HepG2 (cell line): ENCODE measurements around the gene SIK2. TPM values are rescaled to one million over a fixed set of nuclear protein-coding genes. Genes with fewer than 3 reads are reported as not detected.

ENCODE experiments used
- ARNT ChIP-seq: fragments of 450-650 bp; IDR thresholded peaks from 2 replicates; pipeline ENCODE4 v1.6.1; 2017
- CTCF ChIP-seq: sonication (generic); formaldehyde crosslinking; IDR thresholded peaks from 2 replicates; pipeline ENCODE4 v1.5.0; 2020; ENCODE audit warnings: mild to moderate bottlenecking, missing genetic modification reagents, moderate library complexity
- ESRRA ChIP-seq: sonication (generic); formaldehyde crosslinking; IDR thresholded peaks from 2 replicates; pipeline ENCODE4 v1.5.1; 2020; ENCODE audit warnings: mild to moderate bottlenecking, low read depth, missing genetic modification reagents
- GABPA ChIP-seq, 2 experiments: IDR thresholded peaks; 2 replicates each; pipeline ENCODE4 v1.6.1; 2011 to 2016; ENCODE audit warnings: low read depth in 2 of 2, low read length in 1 of 2, missing biosample characterization in 1 of 2, missing genetic modification characterization in 1 of 2
- ISL2 ChIP-seq: sonication (generic); formaldehyde crosslinking; IDR thresholded peaks from 2 replicates; pipeline ENCODE4 v1.5.0; 2020; ENCODE audit warnings: missing genetic modification reagents
- KLF6 ChIP-seq: IDR thresholded peaks from 2 replicates; pipeline ENCODE4 v1.8.0; 2016; ENCODE audit warnings: missing biosample characterization, missing genetic modification reagents
- NFYB ChIP-seq: sonication (generic); formaldehyde crosslinking; IDR thresholded peaks from 2 replicates; pipeline ENCODE4 v1.4.0; 2020; ENCODE audit warnings: missing genetic modification reagents
- SIX1 ChIP-seq: sonication (generic); formaldehyde crosslinking; IDR thresholded peaks from 2 replicates; pipeline ENCODE4 v1.4.0; 2020; ENCODE audit warnings: missing genetic modification reagents, borderline replicate concordance
- SNAI1 ChIP-seq: sonication (generic); formaldehyde crosslinking; IDR thresholded peaks from 2 replicates; pipeline ENCODE4 v1.5.0; 2020; ENCODE audit warnings: mild to moderate bottlenecking, missing genetic modification reagents, borderline replicate concordance
- SP1 ChIP-seq, 2 experiments: fragments of 450-650 bp in 1 of 2; sonication (generic) in 1 of 2; formaldehyde crosslinking in 1 of 2; IDR thresholded peaks; 2 replicates each; pipeline versions ENCODE4 v1.4.0 to v1.6.1; 2016 to 2020; ENCODE audit warnings: missing genetic modification reagents in 1 of 2
- TBX3 ChIP-seq: fragments of 450-650 bp; IDR thresholded peaks from 2 replicates; pipeline ENCODE4 v1.6.1; 2017; ENCODE audit warnings: antibody characterized with exemption, mild to moderate bottlenecking, inconsistent platforms, borderline replicate concordance
- ZBTB8A ChIP-seq: sonication (generic); formaldehyde crosslinking; IDR thresholded peaks from 2 replicates; pipeline ENCODE4 v1.4.0; 2020; ENCODE audit warnings: mild to moderate bottlenecking, low read depth, missing genetic modification reagents, borderline replicate concordance
- ZC3H13 ChIP-seq: sonication (generic); formaldehyde crosslinking; IDR thresholded peaks from 2 replicates; pipeline ENCODE4 v1.8.1; 2023; ENCODE audit warnings: mild to moderate bottlenecking, missing genetic modification reagents, moderate library complexity
- ZFP90 ChIP-seq: sonication (generic); formaldehyde crosslinking; IDR thresholded peaks from 2 replicates; pipeline ENCODE4 v1.8.0; 2022; ENCODE audit warnings: missing genetic modification reagents, mild to moderate bottlenecking, inconsistent platforms, borderline replicate concordance
- ZMYM4 ChIP-seq: sonication (generic); formaldehyde crosslinking; IDR thresholded peaks from 2 replicates; pipeline ENCODE4 v1.8.1; 2023; ENCODE audit warnings: mild to moderate bottlenecking, missing genetic modification reagents
- ZNF234 ChIP-seq: sonication (generic); formaldehyde crosslinking; conservative IDR thresholded peaks from 2 replicates; pipeline ENCODE4 v1.5.1; 2020; ENCODE audit warnings: mild to moderate bottlenecking, missing genetic modification reagents
- ZNF24 ChIP-seq: fragments of 450-650 bp; IDR thresholded peaks from 2 replicates; pipeline ENCODE4 v1.6.1; 2017; ENCODE audit warnings: antibody characterized with exemption, mild to moderate bottlenecking
- ZNF383 ChIP-seq: sonication (generic); formaldehyde crosslinking; IDR thresholded peaks from 2 replicates; pipeline ENCODE4 v1.4.0; 2020; ENCODE audit warnings: missing genetic modification reagents, mild to moderate bottlenecking, borderline replicate concordance
- ZNF513 ChIP-seq: sonication (generic); formaldehyde crosslinking; conservative IDR thresholded peaks from 2 replicates; pipeline ENCODE4 v1.5.0; 2020; ENCODE audit warnings: missing genetic modification reagents
- ZNF558 ChIP-seq: sonication (generic); formaldehyde crosslinking; IDR thresholded peaks from 2 replicates; pipeline ENCODE4 v1.9.0; 2022; ENCODE audit warnings: mild to moderate bottlenecking, missing genetic modification reagents, borderline replicate concordance
- ZNF570 ChIP-seq: sonication (generic); formaldehyde crosslinking; IDR thresholded peaks from 2 replicates; pipeline ENCODE4 v1.4.0; 2020; ENCODE audit warnings: mild to moderate bottlenecking, missing genetic modification reagents, borderline replicate concordance
- ZNF629 ChIP-seq: sonication (generic); formaldehyde crosslinking; conservative IDR thresholded peaks from 2 replicates; pipeline ENCODE4 v1.5.0; 2020; ENCODE audit warnings: missing genetic modification reagents
- ZNF784 ChIP-seq: sonication (generic); formaldehyde crosslinking; IDR thresholded peaks from 2 replicates; pipeline ENCODE4 v1.5.1; 2020; ENCODE audit warnings: missing genetic modification reagents, mild to moderate bottlenecking, borderline replicate concordance
- ZSCAN5A ChIP-seq: sonication (generic); formaldehyde crosslinking; IDR thresholded peaks from 2 replicates; pipeline ENCODE4 v1.8.0; 2022; ENCODE audit warnings: mild to moderate bottlenecking, missing genetic modification reagents, borderline replicate concordance
- polyA plus RNA-seq, 8 experiments: library from polyadenylated mRNA; depleted of rRNA in 3 of 8; stranded (reverse) in 7 of 8; unstranded in 1 of 8; fragments of >200 nt; fragmentation: Illumina TruSeq in 4 of 8; extraction: Trizol in 4 of 8; gene quantifications; 2 replicates each; pipeline versions ENCODE4 v1.2.1 to v1.2.3, GENCODE V29; 2011 to 2016; ENCODE audit warnings: low read depth in 4 of 8, missing spikeins in 1 of 8, mixed read lengths in 1 of 8; ENCODE audit not compliant: insufficient read depth in 1 of 8
- total RNA-seq, 5 experiments: library from RNA; depleted of rRNA; stranded (reverse); fragments of >200 nt; fragmentation: Illumina TruSeq; extraction: Trizol; gene quantifications; 2 replicates each; pipeline ENCODE4 v1.2.3, GENCODE V29; 2016; ENCODE audit warnings: low read depth in 1 of 5

Gene SIK2
- total and polyA plus RNA-seq, 2 of the 13 experiments (the other 11 are each of a cell fraction or from before 2014, with no cell fraction given): 8.1 to 15.4 TPM

GRCh38 chr11:111623527-111624030 lies 21.3 kb downstream of the SIK2 start (continued):
- TF ChIP-seq ZSCAN5A (CRISPR knock-in tag) (peak; percentile 77; the same call in 1 of the 2 replicates), ZC3H13 (CRISPR knock-in tag) (no peak), ARNT (no peak), ZFP90 (CRISPR knock-in tag) (no peak), CTCF (no peak), ZNF24 (no peak), ZNF558 (CRISPR knock-in tag) (no peak), ZNF784 (CRISPR knock-in tag) (0 out of 2 replicates have a peak, but pooled peaks have one; percentile 20), ZMYM4 (CRISPR knock-in tag) (peak; percentile 98), ZNF383 (CRISPR knock-in tag) (no peak), ZNF234 (CRISPR knock-in tag) (no peak), ZNF629 (no peak), ZNF513 (CRISPR knock-in tag) (no peak), GABPA (IDR thresholded peaks at IDR 0.05; ENCODE audit: low read depth, low read length) (no peak), GABPA (CRISPR knock-in tag; IDR thresholded peaks at IDR 0.05; ENCODE audit: low read depth) (no peak), ESRRA (CRISPR knock-in tag) (no peak), ZNF570 (CRISPR knock-in tag) (no peak), TBX3 (no peak), SNAI1 (no peak), KLF6 (no peak), ZBTB8A (CRISPR knock-in tag) (no peak), NFYB (CRISPR knock-in tag) (peak; percentile 67), SIX1 (CRISPR knock-in tag) (no peak), ISL2 (CRISPR knock-in tag) (0 out of 2 replicates have a peak, but pooled peaks have one; percentile 52), SP1 (IDR thresholded peaks at IDR 0.05) (no peak), SP1 (CRISPR knock-in tag; IDR thresholded peaks at IDR 0.05) (no peak)
